ENCODE measurements around the gene NTM.

- TF ChIP-seq, protein P1, sequence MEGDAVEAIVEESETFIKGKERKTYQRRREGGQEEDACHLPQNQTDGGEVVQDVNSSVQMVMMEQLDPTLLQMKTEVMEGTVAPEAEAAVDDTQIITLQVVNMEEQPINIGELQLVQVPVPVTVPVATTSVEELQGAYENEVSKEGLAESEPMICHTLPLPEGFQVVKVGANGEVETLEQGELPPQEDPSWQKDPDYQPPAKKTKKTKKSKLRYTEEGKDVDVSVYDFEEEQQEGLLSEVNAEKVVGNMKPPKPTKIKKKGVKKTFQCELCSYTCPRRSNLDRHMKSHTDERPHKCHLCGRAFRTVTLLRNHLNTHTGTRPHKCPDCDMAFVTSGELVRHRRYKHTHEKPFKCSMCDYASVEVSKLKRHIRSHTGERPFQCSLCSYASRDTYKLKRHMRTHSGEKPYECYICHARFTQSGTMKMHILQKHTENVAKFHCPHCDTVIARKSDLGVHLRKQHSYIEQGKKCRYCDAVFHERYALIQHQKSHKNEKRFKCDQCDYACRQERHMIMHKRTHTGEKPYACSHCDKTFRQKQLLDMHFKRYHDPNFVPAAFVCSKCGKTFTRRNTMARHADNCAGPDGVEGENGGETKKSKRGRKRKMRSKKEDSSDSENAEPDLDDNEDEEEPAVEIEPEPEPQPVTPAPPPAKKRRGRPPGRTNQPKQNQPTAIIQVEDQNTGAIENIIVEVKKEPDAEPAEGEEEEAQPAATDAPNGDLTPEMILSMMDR (IDR thresholded peaks at IDR 0.05): no peak
- no peak for TF ChIP-seq POLR2A (IDR thresholded peaks at IDR 0.05)
Measured at GRCh38 chr11:132116516-132116915, 746.1 kb downstream of the NTM start.

All from uterus (tissue), 2 donors.